Fibroblast of the conjunctiva (primary cell): Measurements from ENCODE around the gene CENPF.

Experiments used
- DNase-seq: peaks from one replicate; pipeline ENCODE4 v3.0.0-alpha.2; 2010; ENCODE audit warnings: low read depth

CENPF gene

GRCh38 chr1:214712737-214713136, 109.7 kb downstream of the CENPF start:
- no peak for DNase-seq
